ENCODE results near the gene UBASH3A.

GRCh38 chr21:42424914-42425541, 21.3 kb downstream of the UBASH3A start:
- TF ChIP-seq POLR2A (IDR thresholded peaks at IDR 0.05): no peak
- TF ChIP-seq, protein P1, sequence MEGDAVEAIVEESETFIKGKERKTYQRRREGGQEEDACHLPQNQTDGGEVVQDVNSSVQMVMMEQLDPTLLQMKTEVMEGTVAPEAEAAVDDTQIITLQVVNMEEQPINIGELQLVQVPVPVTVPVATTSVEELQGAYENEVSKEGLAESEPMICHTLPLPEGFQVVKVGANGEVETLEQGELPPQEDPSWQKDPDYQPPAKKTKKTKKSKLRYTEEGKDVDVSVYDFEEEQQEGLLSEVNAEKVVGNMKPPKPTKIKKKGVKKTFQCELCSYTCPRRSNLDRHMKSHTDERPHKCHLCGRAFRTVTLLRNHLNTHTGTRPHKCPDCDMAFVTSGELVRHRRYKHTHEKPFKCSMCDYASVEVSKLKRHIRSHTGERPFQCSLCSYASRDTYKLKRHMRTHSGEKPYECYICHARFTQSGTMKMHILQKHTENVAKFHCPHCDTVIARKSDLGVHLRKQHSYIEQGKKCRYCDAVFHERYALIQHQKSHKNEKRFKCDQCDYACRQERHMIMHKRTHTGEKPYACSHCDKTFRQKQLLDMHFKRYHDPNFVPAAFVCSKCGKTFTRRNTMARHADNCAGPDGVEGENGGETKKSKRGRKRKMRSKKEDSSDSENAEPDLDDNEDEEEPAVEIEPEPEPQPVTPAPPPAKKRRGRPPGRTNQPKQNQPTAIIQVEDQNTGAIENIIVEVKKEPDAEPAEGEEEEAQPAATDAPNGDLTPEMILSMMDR (IDR thresholded peaks at IDR 0.05): no peak
- TF ChIP-seq POLR2AphosphoS5 (IDR thresholded peaks at IDR 0.05): no peak
